ENCODE results near the gene ANO2. TPM values are rescaled to one million over a fixed set of nuclear protein-coding genes. Genes with fewer than 3 reads are reported as not detected.

ANO2 gene
- total and polyA plus RNA-seq, 2 experiments from 2014 or later, result 2.3 to 4.6 TPM

DNA sequence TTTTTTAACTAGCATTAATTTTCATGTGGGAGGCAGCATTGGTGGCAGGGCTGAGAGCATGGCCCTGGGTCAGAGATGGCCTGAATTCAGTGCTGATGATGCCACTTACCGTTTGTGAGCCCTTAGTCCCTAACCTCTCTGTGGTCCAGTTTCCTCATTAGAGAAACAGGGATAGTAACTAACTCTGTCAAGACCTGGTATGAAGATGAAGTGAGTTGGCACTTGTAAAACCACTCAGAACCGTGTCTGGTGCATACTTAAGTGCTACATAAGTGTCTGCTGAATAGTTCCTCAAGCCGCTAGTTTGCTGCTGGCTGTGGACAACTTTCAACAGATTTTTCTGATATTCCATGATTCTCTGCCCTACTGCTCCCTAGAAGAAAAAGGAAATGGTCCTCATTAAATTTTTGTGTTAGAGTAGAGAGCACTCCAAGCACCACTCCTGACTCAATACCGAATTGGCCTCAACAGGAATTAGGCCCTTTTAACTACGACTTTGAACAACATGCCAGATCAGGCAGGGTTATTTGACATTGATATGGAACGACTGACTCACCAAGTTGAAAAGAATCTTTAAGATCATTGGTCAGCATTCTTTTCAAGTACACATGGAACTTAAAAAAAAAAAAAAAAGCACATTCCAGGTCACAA lies 250.2 kb downstream of the ANO2 start:
- Histone ChIP-seq H3K27me3 (ENCODE audit: insufficient read depth) (no peaks in the 10 kb centered on the region), H3K79me2 (replicated peaks; ENCODE audit: insufficient read depth) (no peaks in the 10 kb centered on the region), H3K27ac (ENCODE audit: low read depth) (no peak overlapping the region), H3F3A (replicated peaks; ENCODE audit: low read depth) (no peaks in the 10 kb centered on the region), H3K4me3 (no peak overlapping the region), H3K4me1 (ENCODE audit: insufficient read depth) (no peaks in the 10 kb centered on the region), H3K4me2 (no peak overlapping the region), H4K20me1 (replicated peaks; ENCODE audit: insufficient read depth) (no peaks in the 10 kb centered on the region), H2AFZ (no peak overlapping the region), H3K9me2 (ENCODE audit: insufficient read depth) (no peaks in the 10 kb centered on the region), H3K36me3 (ENCODE audit: insufficient read depth) (no peaks in the 10 kb centered on the region)
- Mint-ChIP-seq H3K9me3 (peaks cover 59% of the 10 kb centered on the region), H3K4me3 (no peak overlapping the region), H3K36me3 (ENCODE audit: low read depth) (peaks cover 35% of the 10 kb centered on the region), H3K27me3 (ENCODE audit: insufficient read depth, low read depth, poor library complexity) (peaks cover 3% of the 10 kb centered on the region), H3K27ac (no peak overlapping the region), H3K4me1 (no peaks in the 10 kb centered on the region; the same call in 2 of the 3 replicates)
- ATAC-seq, result no peak
- TF ChIP-seq STAT1 (IDR thresholded peaks at IDR 0.05; ENCODE audit: unreplicated experiment), result no peak
- TF ChIP-seq ZNF331 (CRISPR knock-in tag; IDR thresholded peaks at IDR 0.05; ENCODE audit: low read depth), result no peak
- TF ChIP-seq, protein P1, sequence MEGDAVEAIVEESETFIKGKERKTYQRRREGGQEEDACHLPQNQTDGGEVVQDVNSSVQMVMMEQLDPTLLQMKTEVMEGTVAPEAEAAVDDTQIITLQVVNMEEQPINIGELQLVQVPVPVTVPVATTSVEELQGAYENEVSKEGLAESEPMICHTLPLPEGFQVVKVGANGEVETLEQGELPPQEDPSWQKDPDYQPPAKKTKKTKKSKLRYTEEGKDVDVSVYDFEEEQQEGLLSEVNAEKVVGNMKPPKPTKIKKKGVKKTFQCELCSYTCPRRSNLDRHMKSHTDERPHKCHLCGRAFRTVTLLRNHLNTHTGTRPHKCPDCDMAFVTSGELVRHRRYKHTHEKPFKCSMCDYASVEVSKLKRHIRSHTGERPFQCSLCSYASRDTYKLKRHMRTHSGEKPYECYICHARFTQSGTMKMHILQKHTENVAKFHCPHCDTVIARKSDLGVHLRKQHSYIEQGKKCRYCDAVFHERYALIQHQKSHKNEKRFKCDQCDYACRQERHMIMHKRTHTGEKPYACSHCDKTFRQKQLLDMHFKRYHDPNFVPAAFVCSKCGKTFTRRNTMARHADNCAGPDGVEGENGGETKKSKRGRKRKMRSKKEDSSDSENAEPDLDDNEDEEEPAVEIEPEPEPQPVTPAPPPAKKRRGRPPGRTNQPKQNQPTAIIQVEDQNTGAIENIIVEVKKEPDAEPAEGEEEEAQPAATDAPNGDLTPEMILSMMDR (conservative IDR thresholded peaks at IDR 0.05; ENCODE audit: low read depth in 2 of 2), result no peak
- no peak for TF ChIP-seq CREB1 (CRISPR knock-in tag; IDR thresholded peaks at IDR 0.05; ENCODE audit: low read depth)
- no peak for TF ChIP-seq NANOG (IDR thresholded peaks at IDR 0.05; ENCODE audit: borderline replicate concordance)
- TF ChIP-seq, protein P2, sequence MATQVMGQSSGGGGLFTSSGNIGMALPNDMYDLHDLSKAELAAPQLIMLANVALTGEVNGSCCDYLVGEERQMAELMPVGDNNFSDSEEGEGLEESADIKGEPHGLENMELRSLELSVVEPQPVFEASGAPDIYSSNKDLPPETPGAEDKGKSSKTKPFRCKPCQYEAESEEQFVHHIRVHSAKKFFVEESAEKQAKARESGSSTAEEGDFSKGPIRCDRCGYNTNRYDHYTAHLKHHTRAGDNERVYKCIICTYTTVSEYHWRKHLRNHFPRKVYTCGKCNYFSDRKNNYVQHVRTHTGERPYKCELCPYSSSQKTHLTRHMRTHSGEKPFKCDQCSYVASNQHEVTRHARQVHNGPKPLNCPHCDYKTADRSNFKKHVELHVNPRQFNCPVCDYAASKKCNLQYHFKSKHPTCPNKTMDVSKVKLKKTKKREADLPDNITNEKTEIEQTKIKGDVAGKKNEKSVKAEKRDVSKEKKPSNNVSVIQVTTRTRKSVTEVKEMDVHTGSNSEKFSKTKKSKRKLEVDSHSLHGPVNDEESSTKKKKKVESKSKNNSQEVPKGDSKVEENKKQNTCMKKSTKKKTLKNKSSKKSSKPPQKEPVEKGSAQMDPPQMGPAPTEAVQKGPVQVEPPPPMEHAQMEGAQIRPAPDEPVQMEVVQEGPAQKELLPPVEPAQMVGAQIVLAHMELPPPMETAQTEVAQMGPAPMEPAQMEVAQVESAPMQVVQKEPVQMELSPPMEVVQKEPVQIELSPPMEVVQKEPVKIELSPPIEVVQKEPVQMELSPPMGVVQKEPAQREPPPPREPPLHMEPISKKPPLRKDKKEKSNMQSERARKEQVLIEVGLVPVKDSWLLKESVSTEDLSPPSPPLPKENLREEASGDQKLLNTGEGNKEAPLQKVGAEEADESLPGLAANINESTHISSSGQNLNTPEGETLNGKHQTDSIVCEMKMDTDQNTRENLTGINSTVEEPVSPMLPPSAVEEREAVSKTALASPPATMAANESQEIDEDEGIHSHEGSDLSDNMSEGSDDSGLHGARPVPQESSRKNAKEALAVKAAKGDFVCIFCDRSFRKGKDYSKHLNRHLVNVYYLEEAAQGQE (IDR thresholded peaks at IDR 0.05; ENCODE audit: unreplicated experiment), result no peak
- no peak for TF ChIP-seq ZNF114 (CRISPR knock-in tag; IDR thresholded peaks at IDR 0.05)
- no peak for TF ChIP-seq EZH2phosphoT487 (IDR thresholded peaks at IDR 0.05; ENCODE audit: unreplicated experiment)
- no peak for DNase-seq (ENCODE audit: low spot score)

DNA sequence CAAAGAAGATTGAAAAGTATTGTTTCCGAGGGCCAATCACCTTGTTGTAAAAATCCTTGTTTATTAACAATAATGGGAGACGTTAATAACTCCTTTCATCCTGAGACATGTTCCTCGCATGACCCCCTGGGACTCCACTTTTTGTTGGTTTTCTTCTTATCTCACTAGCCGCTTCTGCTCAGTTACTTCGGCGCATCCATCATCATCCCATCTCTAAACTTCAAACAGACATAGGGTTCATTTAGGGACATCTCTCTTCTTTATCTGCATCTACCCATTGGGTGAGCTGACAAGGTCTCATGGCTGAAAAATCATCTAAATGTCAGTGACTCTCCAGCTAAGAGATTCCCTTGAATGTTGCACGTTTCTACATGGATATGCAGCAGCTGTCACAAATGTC lies 252.2 kb downstream of the ANO2 start:
- peaks cover 35% of the 10 kb centered on the region for H3K36me3 Mint-ChIP-seq (ENCODE audit: low read depth)
- Histone ChIP-seq H3F3A (replicated peaks; ENCODE audit: low read depth) (no peaks in the 10 kb centered on the region), H3K36me3 (ENCODE audit: insufficient read depth) (no peaks in the 10 kb centered on the region), H2AFZ (no peak overlapping the region), H3K27ac (ENCODE audit: low read depth) (no peak overlapping the region), H3K4me1 (ENCODE audit: insufficient read depth) (no peaks in the 10 kb centered on the region), H3K4me2 (no peak overlapping the region), H3K9me2 (ENCODE audit: insufficient read depth) (no peaks in the 10 kb centered on the region), H3K27me3 (ENCODE audit: insufficient read depth) (no peaks in the 10 kb centered on the region), H3K4me3 (no peak overlapping the region), H4K20me1 (replicated peaks; ENCODE audit: insufficient read depth) (no peaks in the 10 kb centered on the region), H3K79me2 (replicated peaks; ENCODE audit: insufficient read depth) (no peaks in the 10 kb centered on the region)
- H3K27me3 Mint-ChIP-seq (ENCODE audit: insufficient read depth, low read depth, poor library complexity), result peaks cover 5% of the 10 kb centered on the region
- no peak overlapping the region for H3K27ac Mint-ChIP-seq
- H3K4me3 Mint-ChIP-seq, result no peak overlapping the region
- H3K4me1 Mint-ChIP-seq, result no peaks in the 10 kb centered on the region; the same call in 2 of the 3 replicates
- peaks cover 45% of the 10 kb centered on the region for H3K9me3 Mint-ChIP-seq
- TF ChIP-seq POLR2AphosphoS5 (IDR thresholded peaks at IDR 0.05; ENCODE audit: low read depth) (no peak), EZH2 (IDR thresholded peaks at IDR 0.05; ENCODE audit: low read depth, unreplicated experiment) (no peak), ZNF114 (CRISPR knock-in tag; IDR thresholded peaks at IDR 0.05) (no peak)
- TF ChIP-seq, protein P2 (IDR thresholded peaks at IDR 0.05; ENCODE audit: unreplicated experiment), result no peak
- DNase-seq (ENCODE audit: low spot score) (no peak), ATAC-seq (no peak)

Data from GM23338 (cell line).